Activated CD8-positive, alpha-beta T cell treated with anti-CD3 and anti-CD28 coated beads for 36 hours (primary cell): ENCODE data around the gene PGM1. TPM values are rescaled to one million over a fixed set of nuclear protein-coding genes. Genes with fewer than 3 reads are reported as not detected.
"Not testable (repeated sequence)": the region's sequence is repeated elsewhere in the genome, so short reads cannot be mapped to it uniquely, and the experiment has no call there.

Source experiments
- ATAC-seq: fragments of 200-7000 bp; cut with Tn5 transposase; one replicate; pipeline ENCODE4 v1.10.0; 2021; ENCODE audit warnings: mild to moderate bottlenecking, moderate library complexity
- CTCF ChIA-PET: fragments of 350-600 bp; sonication (Branson Sonifier 250); formaldehyde crosslinking; loops from one replicate; lab custom pipeline; 2021; ENCODE audit warnings: antibody characterized with exemption; lab: Charles Lee
- POLR2A ChIA-PET: fragments of 350-600 bp; sonication (Branson Sonifier 250); formaldehyde crosslinking; loops from one replicate; lab custom pipeline; 2021; ENCODE audit warnings: antibody characterized with exemption; lab: Charles Lee
- DNase-seq: peaks from one replicate; pipeline ENCODE4 v3.0.0-alpha.2; 2020
- H3K27ac Mint-ChIP-seq: one replicate; pipeline ENCODE4 v1.8.0; 2021; ENCODE audit warnings: mild to moderate bottlenecking, mixed read lengths
- H3K27me3 Mint-ChIP-seq: one replicate; pipeline ENCODE4 v1.8.0; 2021; ENCODE audit warnings: mixed read lengths
- H3K36me3 Mint-ChIP-seq: one replicate; pipeline ENCODE4 v1.8.0; 2021; ENCODE audit warnings: low read depth, mixed read lengths
- H3K4me1 Mint-ChIP-seq: one replicate; pipeline ENCODE4 v1.8.0; 2021; ENCODE audit warnings: low read depth, mixed read lengths
- H3K4me3 Mint-ChIP-seq: one replicate; pipeline ENCODE4 v1.8.0; 2021; ENCODE audit warnings: mild to moderate bottlenecking, moderate library complexity, mixed read lengths
- H3K9me3 Mint-ChIP-seq: one replicate; pipeline ENCODE4 v1.8.0; 2021; ENCODE audit warnings: mixed read lengths
- CTCF ChIP-seq: fragments of 200-600 bp; IDR thresholded peaks from one replicate; pipeline ENCODE4 v1.8.0; 2022; ENCODE audit warnings: antibody characterized with exemption, mild to moderate bottlenecking
- intact Hi-C: fragments of 100-400 bp; cut with micrococcal nuclease; formaldehyde crosslinking; loops from one replicate; pipeline ENCODE4 v1.10.0; 2022
- total RNA-seq, 2 experiments: library from RNA; stranded (reverse); gene quantifications; one replicate each; pipeline ENCODE4 v1.2.3, GENCODE V29; 2021

The PGM1 gene
- total RNA-seq, 2 experiments from 2014 or later, result 47.4 to 48.9 TPM

- Mint-ChIP-seq H3K27ac (no peak overlapping the region), H3K9me3 (no peaks in the 10 kb centered on the region), H3K4me1 (no peaks in the 10 kb centered on the region), H3K36me3 (peaks cover 9% of the 10 kb centered on the region), H3K4me3 (no peak overlapping the region), H3K27me3 (no peaks in the 10 kb centered on the region)
- DNase-seq, result no peak
- no peak for ATAC-seq
- POLR2A ChIA-PET, result no interaction called here
- CTCF ChIA-PET, result interaction anchor here (1.4 kb wide), 1 partner anchor 20 kb away, joined by 3 read pairs; no protein-coding TSS in a partner anchor
- no peak for TF ChIP-seq CTCF
- intact Hi-C loops, result no loop called here
Measured at GRCh38 chr1:63569640-63570316, 23.4 kb upstream of the PGM1 start.

GRCh38 chr1:63572686-63573085, 20.5 kb upstream of the PGM1 start:
- intact Hi-C loops, ATAC-seq, H3K27ac Mint-ChIP-seq, POLR2A ChIA-PET, H3K36me3 Mint-ChIP-seq, H3K4me1 Mint-ChIP-seq, H3K4me3 Mint-ChIP-seq, DNase-seq, H3K9me3 Mint-ChIP-seq, H3K27me3 Mint-ChIP-seq: not testable (repeated sequence)
- CTCF ChIA-PET, result interaction anchor here (0.6 kb wide), 1 partner anchor 61 kb away, joined by 3 read pairs; no protein-coding TSS in a partner anchor

GRCh38 chr1:63574203-63574796, 18.9 kb upstream of the PGM1 start:
- intact Hi-C loops, H3K27me3 Mint-ChIP-seq: not testable (repeated sequence)

GRCh38 chr1:63575340-63575826, 17.8 kb upstream of the PGM1 start:
- ATAC-seq (peak; percentile 45), DNase-seq (no peak)
- Mint-ChIP-seq H3K9me3 (no peaks in the 10 kb centered on the region), H3K27me3 (no peaks in the 10 kb centered on the region), H3K4me3 (no peak overlapping the region), H3K36me3 (peaks cover 3% of the 10 kb centered on the region), H3K27ac (no peak overlapping the region), H3K4me1 (no peaks in the 10 kb centered on the region)
- TF ChIP-seq CTCF, result peak; percentile 87
- intact Hi-C loops, result no loop called here
- ChIA-PET CTCF (interaction anchor here (0.6 to 1.8 kb wide), 11 partner anchors 8 to 671 kb away, joined by 3 to 7 read pairs (median 3); no protein-coding TSS in a partner anchor), POLR2A (no interaction called here)

More at GRCh38 chr1:63574203-63574796, 18.9 kb upstream of the PGM1 start:
- H3K36me3 Mint-ChIP-seq, H3K4me3 Mint-ChIP-seq, POLR2A ChIA-PET, H3K4me1 Mint-ChIP-seq, ATAC-seq, H3K27ac Mint-ChIP-seq, H3K9me3 Mint-ChIP-seq, DNase-seq: not testable (repeated sequence)
- CTCF ChIA-PET, result interaction anchor here (1.8 kb wide), 1 partner anchor 16 kb away, joined by 5 read pairs; no protein-coding TSS in a partner anchor

GRCh38 chr1:63586326-63586725, 6.9 kb upstream of the PGM1 start:
- H3K9me3 Mint-ChIP-seq, intact Hi-C loops, H3K4me1 Mint-ChIP-seq, H3K27ac Mint-ChIP-seq, H3K27me3 Mint-ChIP-seq, POLR2A ChIA-PET, CTCF ChIA-PET, H3K4me3 Mint-ChIP-seq: not testable (repeated sequence)
- peaks cover 19% of the 10 kb centered on the region for H3K36me3 Mint-ChIP-seq
- DNase-seq (peak; percentile 14), ATAC-seq (peak; percentile 39)

GRCh38 chr1:63590166-63590560, 3.0 kb upstream of the PGM1 start:
- peaks cover 18% of the 10 kb centered on the region for H3K36me3 Mint-ChIP-seq
- POLR2A ChIA-PET, result no interaction called here

More at GRCh38 chr1:63590166-63590560, 3.0 kb upstream of the PGM1 start:
- ATAC-seq (no peak), DNase-seq (no peak)
- Mint-ChIP-seq H3K27me3 (no peaks in the 10 kb centered on the region), H3K9me3 (no peaks in the 10 kb centered on the region), H3K4me3 (no peak overlapping the region), H3K4me1 (peaks cover 20% of the 10 kb centered on the region), H3K27ac (no peak overlapping the region)
- CTCF ChIA-PET, result interaction anchor here (1.0 kb wide), 2 partner anchors 15 to 21 kb away, joined by 3 read pairs; no protein-coding TSS in a partner anchor
- TF ChIP-seq CTCF, result no peak
- intact Hi-C loops, result no loop called here
